HG03097 (cell line): ENCODE data around the gene BMP5.

Experiments
- ATAC-seq: cut with Tn5 transposase; IDR thresholded peaks from one replicate; pipeline ENCODE4 v1.9.1; 2021; ENCODE audit not compliant: unreplicated experiment, low FRiP score

Gene BMP5

DNA sequence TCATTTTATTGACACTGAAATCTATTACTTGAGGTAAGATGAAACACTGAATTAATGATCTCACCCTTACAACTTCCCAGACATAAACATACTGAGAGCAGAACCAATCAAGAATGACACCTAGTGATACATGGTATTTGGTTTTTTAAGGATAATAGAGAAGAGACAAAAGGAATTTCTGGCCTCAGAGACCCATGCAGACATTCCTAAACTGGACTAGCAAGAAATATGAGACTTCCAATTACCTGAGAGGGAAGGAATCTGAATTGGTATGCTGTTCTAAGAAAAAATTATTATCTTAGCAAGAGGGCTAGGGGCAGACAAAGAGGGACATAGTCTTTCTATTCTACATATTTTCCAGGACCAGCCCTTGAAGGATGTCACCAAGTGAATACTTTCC lies 141.1 kb downstream of the BMP5 start:
- no peak for ATAC-seq

- ATAC-seq, result no peak
These were observed 145.7 kb downstream of the BMP5 start for GRCh38 chr6:55729665-55730064.

DNA sequence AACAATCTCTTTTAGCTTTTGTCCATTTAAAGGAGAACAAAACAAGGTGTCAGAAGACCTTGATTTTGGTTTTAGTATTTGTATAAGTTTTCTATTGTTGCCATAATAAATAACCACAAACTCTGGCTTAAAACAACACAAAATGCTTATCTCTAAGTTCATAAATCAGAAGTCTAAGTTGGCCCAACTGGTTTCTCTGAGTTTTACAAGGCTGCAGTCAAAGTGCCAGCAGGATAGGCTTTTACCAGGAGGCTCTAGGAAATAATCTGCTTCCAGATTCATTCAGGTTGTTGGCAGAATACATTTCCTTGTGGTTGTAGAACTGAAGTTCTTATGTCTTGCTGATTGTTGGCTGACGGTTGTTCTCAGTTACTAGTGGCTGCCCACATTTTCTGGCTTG lies 149.2 kb downstream of the BMP5 start:
- no peak for ATAC-seq

DNA sequence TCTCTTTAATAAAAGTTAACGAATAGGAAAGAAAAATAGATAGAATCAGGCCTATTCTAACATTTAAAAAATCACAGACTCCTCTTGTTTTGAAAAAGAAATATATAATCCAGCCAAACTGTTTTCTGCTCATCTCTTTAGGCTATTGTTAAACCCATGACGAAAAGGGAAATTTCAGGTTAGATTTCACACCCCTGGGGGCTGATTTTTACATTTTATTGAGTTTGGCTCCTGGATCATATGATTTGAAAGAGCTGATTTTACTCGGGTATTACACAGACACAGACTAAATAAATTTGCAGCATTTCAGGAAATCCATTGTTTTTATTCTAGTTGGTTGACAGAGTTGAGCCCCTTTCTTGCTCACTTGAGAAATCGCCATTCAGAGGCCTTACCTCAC lies 160.6 kb downstream of the BMP5 start:
- ATAC-seq, result no peak

DNA sequence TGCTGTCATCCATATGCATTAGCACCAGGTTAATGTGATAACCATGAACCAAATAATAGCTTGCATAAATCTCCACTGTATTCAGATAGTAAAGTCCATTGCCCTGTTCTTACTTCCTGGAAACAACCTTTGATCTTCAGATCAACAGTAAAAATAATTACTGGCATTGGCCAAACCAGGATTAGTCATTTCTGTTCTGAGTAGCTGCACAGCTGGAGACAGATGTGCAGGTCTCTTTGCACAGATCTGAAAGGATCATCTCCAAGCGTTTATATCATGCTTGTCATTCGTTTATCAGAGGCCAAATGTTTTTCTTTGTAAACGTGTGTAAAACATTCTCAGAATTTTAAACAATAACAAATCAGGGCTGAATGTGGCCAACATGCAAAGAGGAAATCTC lies 162.0 kb downstream of the BMP5 start:
- no peak for ATAC-seq

GRCh38 chr6:55708711-55709110 lies 166.7 kb downstream of the BMP5 start:
- no peak for ATAC-seq

DNA sequence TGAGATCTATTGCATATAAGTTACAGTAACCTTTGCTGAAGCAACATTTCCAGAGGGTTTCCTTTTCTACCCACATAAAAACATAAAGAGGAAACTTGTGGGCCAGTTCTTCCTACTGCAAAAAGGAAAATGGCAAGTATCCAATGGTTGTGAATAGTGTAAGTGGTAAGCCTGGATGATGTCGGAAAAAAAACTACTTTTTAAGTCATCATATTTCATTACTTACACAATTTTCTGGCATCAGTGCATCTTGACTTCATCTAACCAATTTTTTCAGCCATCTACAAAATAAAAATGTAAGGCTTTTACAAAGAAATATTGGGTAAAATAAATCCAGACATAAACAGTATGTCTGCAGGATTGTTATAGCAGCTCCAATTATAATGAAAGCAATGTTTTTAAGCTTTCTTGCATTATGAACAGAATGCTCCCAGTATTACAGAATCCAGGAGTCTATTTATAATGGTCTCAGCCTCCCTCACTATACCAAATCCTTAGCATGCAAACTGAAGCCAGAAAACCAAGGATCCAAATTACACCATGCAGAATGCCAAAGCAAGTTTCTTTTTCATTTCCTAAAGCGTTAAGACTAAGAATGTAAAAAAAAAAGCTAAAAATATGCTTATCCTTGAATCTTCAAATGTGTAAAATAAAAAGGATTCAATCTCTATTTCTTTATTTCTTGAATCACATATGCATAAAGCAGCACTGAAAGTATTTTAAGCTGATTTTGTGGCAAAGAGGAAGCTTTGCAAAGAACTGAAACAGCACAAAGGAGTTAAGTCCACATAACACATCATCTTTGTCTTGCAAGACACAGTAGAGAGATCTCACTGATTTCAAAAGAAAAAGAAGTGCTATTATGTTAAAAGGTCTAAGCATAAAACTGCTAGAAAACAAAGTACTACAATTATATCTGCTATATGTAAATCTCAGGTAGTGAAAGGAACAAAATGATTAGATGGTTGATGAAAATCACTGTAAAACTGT lies 169.6 kb downstream of the BMP5 start:
- ATAC-seq, result no peak

GRCh38 chr6:55704421-55704820 lies 171.0 kb downstream of the BMP5 start:
- ATAC-seq, result no peak
